Activated CD4-positive, alpha-beta T cell treated with anti-CD3 and anti-CD28 coated beads, Interleukin-2, amount 50 U/mL, for 4 hours (primary cell): ENCODE measurements around the gene TADA2A.

Experiments used
- DNase-seq, 2 experiments: peaks; one replicate each; pipeline ENCODE4 v3.0.0-alpha.2; 2020

The TADA2A gene

GRCh38 chr17:37406635-37407461, at the start of gene TADA2A, which contains the start of gene ACACA:
Gene TADA2A, plus strand, starts transcription at chr17:37406886. Its CDS starts 4,480 bp downstream, at chr17:37411366.
Gene ACACA, minus strand, starts transcription at chr17:37406836. Its CDS starts 537 bp downstream, at chr17:37406299.
- DNase-seq = peak; percentile 57 to 59

DNA sequence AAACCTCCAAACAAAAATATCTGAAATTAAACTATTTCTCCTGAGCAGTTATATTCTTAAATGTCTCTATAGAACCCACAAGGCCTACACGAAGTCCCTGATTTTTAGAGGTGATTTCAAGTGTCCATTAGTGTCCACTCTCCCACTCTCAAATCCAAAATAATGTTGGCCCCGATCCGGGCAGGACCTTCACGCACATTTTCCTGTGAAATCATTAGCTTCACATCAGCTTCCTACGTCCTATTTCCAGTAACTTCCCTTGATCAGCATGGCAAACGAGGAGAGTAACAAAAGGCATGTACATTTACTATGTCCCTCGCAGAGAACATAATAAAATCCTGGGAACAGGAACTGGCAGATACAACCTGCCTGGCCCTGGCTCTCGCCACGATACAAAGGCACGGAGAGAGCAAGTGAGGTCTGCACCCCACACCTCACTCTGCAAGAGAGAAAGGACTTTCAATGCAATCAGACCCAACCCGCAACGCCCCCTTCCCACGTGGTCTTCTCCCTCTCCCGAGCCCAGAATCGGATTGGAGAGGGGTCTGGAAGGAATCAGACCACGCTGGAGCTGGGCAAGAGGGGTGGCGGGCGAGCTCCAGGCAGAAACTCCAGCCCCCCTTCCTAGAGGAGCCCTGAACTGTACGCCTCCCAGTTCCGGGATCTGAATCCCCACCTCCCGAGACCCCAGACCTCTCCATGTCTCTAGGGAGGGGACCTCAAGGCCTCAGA, 48.4 kb upstream of the TADA2A start:
- peak; percentile 17 to 23 for DNase-seq

- peak; percentile 80 to 85 for DNase-seq
Measured at GRCh38 chr17:37358830-37359681, 47.6 kb upstream of the TADA2A start.

- no peak for DNase-seq
Measured at GRCh38 chr17:37359682-37360188, 47.0 kb upstream of the TADA2A start.

GRCh38 chr17:37360632-37361031, 46.1 kb upstream of the TADA2A start:
- no peak for DNase-seq

DNA sequence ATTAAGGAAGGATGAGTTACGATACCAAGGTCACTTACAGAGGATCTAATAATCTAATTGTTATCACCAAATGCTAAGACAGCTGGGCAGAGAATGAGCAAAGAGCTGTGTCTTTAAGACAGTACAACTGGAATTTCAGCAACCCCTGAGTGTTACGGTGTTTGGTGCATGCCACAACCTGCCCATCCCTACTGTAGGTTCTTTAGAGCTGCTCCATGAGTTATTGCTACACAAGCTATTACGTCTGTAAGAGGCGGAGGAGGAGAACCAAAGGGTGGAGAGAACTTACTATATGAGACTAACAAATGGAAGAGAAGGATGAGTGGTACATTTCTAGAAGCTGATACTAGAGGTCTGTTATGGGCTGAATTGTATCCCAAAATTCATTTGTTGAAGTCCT, 45.1 kb upstream of the TADA2A start:
- no peak for DNase-seq

GRCh38 chr17:37365589-37365988, 41.1 kb upstream of the TADA2A start:
- no peak for DNase-seq

GRCh38 chr17:37368577-37368976, 38.1 kb upstream of the TADA2A start:
- no peak for DNase-seq

- peak; percentile 51 to 54 for DNase-seq
Measured at GRCh38 chr17:37373530-37374159, 33.0 kb upstream of the TADA2A start.

DNA sequence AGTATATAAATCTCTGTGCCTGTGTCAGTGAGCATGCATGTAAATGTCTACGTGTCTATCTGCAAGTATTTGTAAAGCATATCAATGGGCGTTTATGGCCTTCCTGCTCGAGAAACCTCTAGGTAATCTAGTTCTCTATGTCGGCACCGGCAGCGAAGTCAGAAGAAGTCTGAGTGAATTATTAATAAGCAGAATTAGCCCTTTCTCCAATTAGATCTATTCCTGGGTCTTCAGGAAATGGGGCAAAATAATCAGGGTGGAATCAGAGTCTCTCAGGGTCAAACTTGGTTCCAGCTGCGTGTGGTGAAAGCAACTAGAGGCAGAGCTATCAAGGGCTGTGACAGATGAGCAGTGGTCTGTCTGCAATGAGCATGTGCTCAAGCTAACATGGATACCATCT, 31.0 kb upstream of the TADA2A start, which contains the start of gene C17orf78:
TSS of gene C17orf78 (plus strand) at position 280 of the 400 bp plus-strand sequence. CDS start at position 388, 108 bp downstream.
- no peak for DNase-seq

GRCh38 chr17:37382056-37382455, 24.6 kb upstream of the TADA2A start:
- DNase-seq = no peak

DNA sequence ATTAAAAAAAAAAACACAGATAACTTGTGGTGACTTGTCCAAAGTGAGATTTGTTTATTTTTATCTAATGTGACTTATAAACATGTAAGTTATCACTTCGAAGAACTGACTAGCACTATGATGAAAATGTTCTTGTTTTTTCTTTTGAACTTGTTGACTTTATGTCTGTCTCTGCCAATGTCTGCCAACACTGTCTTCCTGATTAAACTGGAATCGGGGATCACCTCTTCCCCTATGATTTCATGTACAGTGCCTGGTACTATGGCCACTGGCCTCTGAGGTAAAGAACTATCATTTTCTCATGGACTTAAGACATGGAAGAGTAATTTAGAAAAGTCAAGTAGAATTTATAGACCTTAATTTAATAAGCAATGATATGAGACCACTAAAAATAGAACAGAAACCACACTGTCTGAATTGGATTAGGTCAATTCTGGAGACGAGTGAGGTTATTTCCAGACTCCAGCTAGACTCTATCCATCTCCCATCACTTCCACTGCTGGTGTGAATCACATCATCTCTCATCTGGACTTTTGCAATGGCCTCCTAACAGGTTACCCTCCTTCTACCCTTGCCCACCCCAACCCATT, 22.0 kb upstream of the TADA2A start:
- no peak for DNase-seq

GRCh38 chr17:37385474-37385990, 21.2 kb upstream of the TADA2A start:
- no peak for DNase-seq

- no peak for DNase-seq
Measured at GRCh38 chr17:37386462-37386861, 20.2 kb upstream of the TADA2A start.

DNA sequence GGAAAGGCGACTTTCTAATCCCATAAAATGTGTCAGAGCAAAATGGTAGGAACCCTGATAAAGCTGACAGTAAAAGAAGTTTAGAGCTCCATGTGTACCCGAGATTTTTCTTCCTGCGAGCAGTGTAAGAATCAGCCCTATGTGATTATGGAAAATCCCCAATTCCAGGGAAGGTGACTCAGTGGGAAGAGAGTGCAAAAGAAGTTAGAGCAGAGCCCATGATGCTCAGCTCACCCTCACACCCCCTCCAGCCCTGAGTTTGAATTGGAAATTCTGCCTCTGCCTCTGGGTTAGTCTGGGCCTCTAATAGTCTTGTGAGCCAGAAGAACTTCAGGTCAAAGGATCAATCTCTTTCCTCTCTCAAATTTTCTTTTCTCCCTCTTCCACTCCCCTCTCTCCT, 18.4 kb upstream of the TADA2A start:
- no peak for DNase-seq

- DNase-seq = no peak
Measured at GRCh38 chr17:37389160-37389559, 17.5 kb upstream of the TADA2A start.

DNA sequence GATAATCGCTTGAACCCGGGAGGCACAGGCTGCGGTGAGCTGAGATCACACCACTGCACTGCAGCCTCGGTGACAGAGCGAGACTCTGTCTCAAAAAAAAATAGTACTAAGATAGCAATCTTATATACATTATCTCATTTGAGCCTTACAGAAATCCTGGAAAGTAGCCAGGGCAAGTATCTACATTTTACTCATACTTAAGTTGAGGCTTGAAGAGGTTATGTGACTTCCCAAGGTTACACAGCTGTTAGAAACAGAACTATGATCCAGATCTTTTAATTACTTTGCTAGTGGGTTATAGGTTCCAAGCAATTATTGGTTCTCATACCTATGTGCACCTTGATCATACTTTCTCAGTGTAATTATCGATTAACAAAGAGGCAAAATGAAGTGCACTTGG, 15.5 kb upstream of the TADA2A start:
- DNase-seq = no peak

DNA sequence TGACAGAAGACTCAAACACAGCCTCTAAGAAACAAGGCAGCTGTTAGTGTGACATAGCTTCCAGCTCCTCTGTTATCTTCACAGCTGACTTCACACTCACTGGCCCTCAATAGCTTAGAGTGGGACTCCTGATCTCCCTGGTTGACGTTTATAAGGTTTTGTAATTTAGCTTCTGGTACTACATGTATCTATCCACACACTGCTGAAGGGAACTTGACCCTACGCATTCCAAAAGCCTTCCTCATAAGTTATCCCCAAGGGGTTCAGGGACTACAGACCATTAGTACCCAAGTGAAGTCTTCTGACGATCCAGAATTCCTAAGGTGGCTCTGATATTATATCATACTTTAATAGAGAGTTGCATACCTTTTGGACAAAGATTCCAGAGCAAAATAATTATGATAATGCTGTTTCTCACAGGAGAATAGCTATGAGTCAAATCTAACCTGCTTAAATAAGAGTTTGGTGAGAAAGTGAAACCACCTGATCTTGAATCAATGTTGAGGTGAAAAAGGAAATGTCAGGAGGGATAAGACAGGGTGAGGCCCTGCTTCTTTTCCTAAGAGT, 14.6 kb upstream of the TADA2A start:
- DNase-seq = no peak

- no peak for DNase-seq
Measured at GRCh38 chr17:37393352-37393751, 13.3 kb upstream of the TADA2A start.

- no peak for DNase-seq
Measured at GRCh38 chr17:37399265-37399803, 7.4 kb upstream of the TADA2A start.

DNA sequence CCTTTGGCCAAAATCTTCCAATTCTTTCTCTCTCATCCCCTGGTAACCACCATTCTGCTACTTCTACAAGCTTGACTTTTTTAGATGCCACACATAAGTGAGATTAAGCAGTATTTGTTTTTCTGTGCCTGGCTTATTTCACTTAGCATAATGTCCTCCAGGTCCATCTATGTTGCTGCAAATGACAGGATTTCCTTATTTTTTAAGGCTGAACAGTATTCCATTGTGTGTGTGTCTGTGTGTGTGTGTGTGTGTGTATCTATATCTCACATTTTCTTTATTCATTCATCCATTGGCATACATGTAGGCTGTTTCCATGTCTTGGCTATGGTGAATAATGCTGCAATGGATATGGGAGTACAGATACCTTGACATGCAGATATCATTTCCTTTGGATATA, 6.2 kb upstream of the TADA2A start:
- no peak for DNase-seq
